GM11168 (cell line): ENCODE data around the gene PFKFB4.

Source experiments
- in situ Hi-C: fragments of 300-500 bp; cut with MboI; formaldehyde crosslinking; loops from one replicate; pipeline ENCODE4 v1.12.0; 2022; ENCODE audit warnings: low sequenced_read_pairs; ENCODE audit not compliant: unreplicated experiment

PFKFB4 gene

DNA sequence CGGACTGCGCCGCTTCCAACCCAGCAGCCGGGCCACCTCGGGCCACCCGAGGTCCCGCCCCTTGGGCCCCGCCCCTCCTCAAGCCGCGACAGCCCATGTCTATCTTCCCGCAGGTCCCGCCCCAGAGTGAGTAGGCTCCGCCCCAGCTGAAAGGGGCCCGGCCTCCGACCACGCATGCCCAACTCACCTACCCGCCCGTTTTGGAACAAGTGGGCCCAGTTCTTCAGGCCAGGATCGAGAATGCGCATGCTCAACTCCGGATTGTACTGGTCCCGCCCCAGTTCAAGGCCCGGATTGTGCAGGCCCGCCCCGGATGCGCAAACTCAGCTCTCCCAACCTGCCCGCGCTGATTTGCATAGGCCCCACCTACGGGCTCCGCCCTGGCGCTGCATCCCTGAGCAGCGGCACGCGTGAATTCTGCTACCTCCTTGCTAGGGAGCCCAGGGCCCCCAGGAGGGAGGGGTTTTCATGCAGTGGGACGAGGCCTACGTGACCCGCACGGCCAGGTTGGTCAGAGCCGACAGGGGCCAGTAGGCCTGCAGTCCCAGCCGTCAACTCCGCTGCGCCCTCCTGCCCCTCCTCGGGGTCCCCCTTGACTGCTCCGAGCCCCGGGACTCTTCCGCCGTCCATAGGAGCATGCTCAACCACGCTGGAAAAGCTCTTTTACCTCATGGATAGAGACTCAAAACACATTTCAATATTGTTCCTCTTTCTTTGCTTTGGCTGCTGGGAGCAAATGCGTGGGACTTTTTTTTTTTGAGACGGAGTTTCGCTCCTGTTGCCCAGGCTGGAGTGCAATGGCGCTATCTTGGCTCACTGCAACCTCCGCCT is at the start of gene PFKFB4:
TSS of gene PFKFB4 (minus strand) at position 8 of the 831 bp plus-strand sequence. CDS start 26 bp downstream, outside the sequence.
- in situ Hi-C loops = no loop called here

DNA sequence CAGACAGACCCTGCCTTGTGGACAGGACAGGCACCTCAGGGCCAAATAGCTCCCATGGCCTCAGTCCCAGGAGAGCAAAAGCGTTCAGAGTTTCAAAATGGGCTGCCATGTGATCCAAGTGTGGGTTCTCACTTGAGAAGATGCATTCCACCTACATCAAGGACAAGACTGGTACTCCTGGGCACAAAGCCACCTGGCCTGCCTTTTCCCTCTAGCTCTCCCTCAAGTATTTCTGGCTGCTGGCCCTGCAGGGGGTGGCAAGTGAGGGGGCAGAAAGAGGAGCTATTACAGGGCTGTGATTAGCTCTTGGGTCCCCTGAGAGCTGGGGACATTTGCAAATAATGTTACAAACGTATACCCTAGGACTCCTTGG is 45.0 kb upstream of the PFKFB4 start:
- in situ Hi-C loops = no loop called here

DNA sequence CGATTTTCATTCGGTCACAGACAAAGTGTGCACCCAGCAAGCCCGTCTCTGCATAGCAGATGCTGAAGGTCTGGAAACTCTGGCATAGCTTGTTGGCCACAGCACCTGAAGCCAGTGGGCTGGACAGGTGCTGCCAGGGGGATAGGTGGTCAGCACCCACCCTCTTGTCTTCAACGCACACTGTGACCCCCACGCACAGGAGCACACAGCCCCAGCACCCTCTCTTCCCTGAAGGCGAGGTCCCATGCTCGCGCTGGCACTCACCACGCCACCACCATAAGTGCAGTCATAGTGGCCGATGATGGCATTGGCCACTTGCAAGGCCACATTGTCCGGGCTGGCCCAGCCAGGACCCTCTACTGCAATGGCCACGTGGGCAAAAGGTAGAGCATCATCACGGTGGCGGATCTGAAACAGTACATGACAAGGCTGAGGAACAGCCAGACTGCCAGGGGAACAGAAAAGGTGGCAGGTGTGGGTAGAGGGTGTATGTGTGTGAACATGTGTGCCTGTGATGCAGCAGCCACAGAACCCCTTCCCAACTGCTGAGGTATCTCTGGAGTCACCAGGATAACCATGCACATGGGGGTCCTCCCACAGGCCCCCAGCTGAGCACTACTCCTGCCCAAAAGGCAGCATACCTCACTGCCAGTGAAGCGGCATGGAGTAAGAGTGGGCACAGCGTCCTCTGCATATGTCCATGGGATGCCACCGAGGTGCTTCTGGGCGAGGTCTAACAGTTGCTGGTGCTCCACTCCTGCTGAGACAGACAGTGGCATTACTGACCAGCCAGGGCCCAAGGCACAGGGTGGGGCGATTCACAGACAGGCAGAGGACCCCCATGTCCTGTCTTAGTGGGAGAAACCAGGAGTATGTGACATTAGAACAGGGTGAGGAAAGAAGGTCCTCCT is 44.4 kb upstream of the PFKFB4 start:
- in situ Hi-C loops = no loop called here

DNA sequence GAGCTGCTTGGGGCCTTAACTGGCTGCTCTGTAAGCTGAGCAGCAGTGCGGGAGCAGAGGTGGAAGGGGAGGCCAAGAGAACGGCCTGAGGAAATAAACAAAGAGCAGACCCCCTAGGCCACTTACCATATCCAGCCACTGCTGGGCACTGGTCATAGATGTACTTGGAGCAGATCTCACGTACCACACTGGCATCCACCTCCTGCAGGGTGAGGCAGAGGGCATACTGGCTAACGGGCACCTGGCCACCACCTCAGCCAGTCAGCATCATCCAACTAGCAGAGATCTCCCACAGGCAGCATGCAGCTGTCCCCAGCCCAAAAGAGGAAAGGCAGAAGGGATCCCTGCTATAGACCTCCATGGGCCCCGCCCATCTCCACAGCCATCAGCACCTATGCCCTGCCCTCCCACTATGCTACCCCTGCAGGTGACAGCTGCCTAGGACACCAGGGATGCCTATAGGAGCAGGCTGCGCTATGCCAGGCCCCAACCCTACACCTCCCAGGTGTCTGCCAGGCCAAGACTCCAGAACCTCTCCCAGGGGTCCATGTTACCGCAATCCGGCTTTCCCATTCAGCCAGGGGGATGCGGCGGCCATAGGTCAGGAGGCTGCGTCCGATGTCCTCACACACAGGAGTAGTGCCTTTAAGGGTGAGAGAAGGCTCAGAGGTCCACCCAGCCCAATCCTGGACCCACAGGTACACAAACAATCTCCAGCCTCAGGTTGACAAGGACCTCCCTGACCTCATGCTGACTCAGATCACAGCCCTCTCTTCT is 43.1 kb upstream of the PFKFB4 start:
- in situ Hi-C loops = no loop called here

DNA sequence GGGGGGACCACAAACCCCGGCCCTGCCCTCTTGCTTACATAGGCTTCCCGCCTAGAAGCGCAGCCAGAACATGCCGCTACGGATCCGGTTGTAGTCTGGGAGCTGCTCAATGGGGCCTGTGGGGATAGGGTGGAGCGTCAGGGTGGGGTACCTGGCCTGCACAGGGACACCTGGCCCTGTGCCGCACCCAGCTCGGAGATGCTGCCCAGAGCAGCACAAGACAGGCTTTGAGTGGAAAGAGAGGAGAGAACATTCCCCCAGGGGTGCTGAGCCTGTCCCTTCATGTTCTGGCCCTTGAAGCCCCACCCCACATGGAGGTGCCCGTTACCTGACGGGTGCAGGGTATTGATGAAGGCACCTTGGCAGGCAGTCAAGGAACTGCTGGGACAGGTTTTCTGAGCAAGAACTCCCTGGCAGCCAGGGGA is 42.5 kb upstream of the PFKFB4 start:
- in situ Hi-C loops = no loop called here

DNA sequence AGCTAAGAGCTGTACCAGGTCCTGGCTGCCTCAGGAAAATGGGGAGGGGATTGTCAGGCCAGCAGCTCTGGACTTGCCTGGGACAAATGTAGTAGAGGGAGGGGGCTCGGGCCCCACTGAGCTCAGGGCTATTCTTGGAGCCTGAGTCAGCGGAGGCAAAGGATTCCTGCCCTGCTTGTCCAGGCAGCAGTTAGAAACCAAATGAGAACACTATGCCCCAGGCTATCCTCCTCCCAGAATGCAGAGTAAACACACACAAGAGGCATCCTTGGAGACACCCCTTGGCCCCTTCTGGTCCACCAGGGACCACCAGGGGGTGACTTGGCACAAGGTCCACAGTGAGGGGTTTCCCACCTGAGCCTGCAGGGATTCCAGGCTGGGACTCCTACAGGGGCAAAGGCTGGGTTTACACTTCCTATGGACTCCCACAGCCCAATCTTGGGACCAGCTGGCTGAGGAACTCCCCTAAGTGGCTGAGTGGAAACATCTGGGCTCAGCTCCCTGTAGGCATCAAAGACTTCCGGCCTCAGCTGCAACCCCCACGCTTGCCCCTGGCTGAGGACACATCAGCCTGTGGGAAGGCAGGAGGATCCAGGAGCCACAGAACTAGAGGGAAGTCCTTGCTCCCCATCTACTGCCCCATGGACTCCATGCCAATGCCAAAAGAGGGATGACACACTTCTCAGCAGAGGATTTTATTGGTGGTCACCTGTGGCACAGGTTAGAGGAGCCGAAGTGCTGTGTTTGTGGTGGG is 41.9 kb upstream of the PFKFB4 start:
- in situ Hi-C loops = no loop called here

DNA sequence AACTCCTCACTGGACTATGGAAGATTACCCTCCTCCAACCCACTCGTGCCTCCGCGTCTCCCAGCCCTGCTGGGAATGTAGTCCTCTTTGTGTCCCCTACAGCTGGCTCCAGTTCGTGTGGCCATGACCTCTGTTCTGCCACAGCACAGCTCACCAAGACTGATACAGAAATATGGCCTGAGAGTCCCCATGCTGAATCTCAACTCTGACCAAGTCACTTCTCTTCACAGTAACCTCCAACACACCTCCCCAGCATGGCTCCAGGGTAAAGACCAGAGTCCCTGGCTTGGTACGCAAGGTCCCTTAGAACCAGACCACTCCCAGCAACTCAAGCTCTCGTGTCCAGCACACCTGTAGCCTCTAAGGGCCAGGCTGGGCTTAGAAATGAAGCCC is 40.8 kb upstream of the PFKFB4 start:
- in situ Hi-C loops = no loop called here

DNA sequence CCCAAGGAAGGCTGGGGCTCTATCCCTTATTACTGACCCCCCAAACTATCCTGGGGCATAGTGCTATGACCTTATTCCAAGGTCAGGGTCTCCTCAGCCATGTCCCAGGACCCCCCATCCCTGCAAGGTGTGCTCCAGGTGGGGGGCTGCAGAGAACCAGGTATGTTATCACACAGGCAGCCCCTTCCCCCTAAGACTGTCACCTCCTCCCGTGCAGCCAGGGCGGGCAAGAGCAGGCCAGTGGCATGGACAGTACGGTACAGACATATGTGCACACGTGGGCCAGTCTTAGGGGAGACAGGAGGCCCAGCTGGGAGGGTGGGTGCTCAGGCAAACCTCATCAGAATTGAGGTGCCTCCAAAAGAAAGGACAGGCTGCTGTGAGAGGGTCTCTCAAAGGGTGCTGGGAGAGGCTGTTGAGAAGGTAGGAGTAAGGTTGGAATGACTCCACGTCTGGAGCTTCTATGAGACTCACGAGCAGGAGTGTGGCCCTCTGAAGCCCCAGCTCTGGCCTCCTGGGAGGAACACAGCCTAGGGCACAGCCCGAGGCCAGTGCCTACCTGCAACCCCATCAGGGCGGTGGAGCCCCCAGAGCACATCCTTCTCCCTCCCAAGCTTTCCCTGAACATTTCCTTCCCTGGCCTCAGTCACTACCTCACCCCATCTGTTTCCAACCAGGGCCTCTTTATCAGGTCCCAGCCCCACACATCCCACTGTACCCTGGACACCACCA is 40.2 kb upstream of the PFKFB4 start:
- in situ Hi-C loops = no loop called here

DNA sequence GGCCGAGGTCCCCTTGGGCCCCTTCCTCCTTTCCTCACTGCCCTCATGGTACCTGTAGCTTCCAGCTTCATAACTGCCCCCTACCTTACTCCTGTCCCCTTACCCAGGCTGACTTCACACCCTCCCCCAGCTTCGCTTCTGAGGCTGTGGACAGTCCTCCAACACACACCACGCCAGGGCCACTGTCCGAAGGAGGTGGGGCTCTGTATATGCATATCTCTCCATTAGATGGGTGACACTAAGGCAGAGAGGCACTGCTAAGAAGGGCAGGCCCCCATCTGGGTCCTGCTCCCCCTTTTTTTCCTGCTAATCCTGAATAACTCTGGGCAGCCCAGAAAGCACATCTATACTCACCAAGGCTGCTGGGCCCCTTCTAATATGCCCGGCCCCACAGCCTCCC is 39.6 kb upstream of the PFKFB4 start:
- in situ Hi-C loops = no loop called here

DNA sequence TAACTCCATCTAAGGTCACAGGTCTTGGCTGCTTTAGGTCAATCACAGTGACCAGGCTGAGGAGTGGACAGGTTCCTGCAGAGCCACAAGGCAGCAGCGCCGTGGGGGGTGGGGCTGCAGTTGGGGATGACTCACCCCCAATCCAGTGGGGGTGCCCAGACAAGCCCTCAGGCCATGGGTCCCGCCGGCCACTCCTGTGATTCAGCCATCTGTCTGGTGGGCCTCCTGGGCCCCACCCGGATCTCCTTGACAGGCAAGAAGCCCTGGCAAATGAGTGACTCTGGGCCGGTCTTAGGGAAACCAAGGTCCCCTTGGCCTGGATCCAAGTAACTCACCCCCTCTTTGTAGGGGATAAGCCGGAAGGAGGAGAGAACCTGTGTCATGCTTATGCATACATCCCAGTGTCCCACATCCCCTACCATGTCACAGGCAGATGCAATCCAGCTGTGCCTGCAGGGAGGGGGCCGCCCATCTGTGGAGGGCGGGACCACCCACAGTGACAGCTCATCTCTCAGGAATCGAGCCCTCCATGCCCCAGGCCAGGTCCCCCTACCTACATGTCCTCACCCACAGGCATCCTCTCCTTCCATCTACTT is 39.0 kb upstream of the PFKFB4 start:
- in situ Hi-C loops = no loop called here

DNA sequence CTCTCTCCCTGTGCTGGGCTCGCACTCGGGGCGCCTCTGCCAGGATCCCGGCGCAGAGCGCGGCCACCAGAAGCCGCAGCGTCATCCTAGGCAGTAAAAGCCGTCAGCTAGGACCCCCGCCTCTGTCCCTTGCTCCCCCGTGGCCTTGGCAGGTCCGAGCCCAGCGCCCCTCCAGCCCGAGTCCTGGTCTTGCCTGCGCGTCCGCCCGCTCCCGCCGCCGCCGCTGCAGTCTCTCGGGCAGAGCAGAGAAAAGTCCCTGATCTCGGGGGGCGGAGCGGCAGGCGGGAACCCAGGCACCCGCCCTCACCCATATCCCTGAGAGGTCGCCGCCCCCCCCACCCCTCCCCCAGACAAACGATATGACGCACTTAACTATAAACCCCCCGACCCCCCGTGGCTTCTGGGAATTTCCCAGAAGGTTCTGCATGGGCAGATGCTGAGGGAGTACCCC is 38.5 kb upstream of the PFKFB4 start, which contains the start of gene COL7A1:
TSS of gene COL7A1 (minus strand) at position 255 of the 451 bp plus-strand sequence. CDS start at position 85, 170 bp downstream.
- in situ Hi-C loops = no loop called here

DNA sequence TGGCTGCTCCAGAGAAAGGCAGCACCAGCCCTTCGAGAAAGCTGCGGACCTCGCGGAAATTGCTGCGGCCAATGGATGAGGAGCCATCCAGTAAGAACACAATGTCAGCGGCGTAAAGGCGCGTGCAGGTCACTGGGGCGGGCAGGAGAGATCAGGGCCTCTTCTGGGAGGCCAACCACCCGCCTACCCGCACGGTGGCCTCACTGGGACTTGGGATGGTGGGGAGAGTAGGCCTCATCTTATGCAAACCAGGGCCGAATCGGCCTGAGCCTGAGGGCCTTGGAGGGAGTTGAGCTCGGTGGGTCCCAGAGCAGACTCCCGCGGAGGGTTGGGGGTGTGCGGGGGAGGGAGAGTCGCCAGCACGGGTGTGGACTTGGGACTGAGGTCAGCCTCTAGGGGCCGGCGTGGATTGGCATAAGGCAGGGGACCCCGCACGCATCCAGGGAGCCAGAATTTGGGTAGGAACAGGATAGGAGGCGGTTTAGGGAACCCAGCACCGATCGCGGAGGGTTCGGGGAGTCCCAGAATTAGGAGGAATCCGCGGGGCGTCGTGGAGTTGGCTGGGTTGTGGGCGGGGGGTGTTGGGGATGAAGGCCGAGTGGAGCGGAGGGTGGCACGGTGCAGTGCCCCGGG is 37.9 kb upstream of the PFKFB4 start:
- in situ Hi-C loops = no loop called here

DNA sequence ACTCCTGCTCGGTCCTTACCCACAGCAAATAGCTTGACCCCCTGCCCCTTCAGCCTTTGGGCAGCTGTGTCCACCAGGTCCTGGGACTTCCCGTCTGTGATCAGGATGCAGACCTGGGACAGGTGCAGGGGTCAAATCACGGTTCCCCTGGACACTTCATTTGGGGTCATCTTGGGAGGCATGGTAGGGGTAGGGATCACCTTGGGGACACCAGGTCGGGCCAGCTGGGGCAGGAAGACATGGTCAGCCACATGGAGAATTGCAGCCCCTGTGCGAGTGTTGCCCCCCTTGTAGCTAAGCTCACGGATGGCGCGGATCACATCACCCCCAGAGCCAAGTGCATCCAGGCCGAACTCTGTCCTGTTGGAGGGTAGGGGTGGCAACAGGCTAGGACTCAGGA is 36.7 kb upstream of the PFKFB4 start:
- in situ Hi-C loops = no loop called here

DNA sequence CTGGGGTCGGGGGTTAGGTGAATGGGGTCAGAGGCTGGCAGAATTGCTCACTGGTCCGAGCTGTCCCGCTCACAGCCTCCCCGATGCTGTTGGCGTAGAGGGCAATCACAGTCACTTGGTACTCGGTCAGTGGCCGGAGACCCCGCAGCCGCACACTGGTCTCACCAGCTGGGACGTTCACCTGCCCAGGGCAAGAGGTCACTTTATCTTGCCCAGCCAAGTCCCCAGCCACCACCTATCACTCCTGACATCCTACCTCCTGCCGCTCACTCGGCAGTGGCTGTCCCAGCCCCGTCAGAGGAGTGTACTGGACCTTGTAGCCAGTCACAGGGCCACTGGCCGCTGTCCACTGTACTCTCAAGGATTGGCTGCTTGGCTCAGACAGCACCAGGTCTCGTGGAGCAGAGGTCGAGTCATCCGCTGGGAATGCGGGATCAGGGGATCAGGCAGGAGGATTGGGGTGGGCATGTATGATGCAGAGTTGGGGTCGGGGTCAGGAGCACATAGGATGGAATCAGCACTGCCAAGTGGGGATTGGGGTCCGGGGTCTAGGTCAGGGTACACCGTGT is 36.0 kb upstream of the PFKFB4 start:
- in situ Hi-C loops = no loop called here

DNA sequence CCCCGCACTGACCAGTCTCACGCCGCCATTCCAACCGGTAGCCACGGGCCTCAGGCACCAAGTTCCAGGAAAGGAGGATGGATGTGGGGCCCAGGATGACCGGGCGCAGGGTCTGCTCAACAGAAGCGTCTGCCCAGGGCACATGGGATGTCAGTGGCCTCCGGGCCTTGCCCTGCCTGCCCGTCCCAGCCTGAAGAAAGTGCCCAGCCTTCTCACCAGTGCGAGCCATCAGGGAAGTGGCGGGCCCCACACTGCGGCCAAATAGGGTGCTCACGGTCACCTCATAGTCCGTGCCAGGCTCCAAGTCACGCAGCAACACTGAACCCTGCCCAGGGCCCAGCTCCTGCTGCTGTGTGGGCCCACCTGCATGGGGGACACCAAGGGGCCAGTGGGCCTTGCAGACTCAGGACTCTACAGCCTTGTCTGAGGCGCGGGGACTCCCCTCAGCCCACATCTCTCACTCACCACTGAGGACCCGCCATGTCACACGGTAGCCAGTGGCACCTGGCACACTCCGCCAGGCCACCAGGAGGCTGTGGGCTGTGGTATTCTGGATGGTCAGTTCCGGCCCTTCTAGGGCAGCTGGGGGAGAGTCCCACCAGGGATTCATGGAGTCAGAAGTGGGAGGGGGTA is 35.4 kb upstream of the PFKFB4 start:
- in situ Hi-C loops = no loop called here

DNA sequence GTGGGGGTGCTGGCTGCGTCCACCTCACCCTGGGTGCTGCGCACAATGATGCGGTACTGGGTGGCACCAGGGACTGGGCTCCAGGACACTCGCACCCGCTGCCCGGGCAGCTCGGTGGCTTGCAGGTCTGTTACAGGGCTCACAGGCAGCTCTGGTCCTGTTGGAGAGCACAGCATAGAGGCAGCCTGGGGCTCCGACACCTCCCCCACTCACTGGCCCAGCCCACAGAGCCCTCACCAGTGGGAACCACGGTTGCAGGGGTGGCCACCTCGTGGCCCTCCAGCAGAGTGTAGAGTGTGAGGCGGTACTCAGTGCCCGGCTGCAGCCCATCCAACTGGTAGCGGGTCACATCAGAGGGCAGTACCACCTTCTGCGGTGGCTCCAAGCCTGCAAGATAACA is 34.8 kb upstream of the PFKFB4 start:
- in situ Hi-C loops = no loop called here

DNA sequence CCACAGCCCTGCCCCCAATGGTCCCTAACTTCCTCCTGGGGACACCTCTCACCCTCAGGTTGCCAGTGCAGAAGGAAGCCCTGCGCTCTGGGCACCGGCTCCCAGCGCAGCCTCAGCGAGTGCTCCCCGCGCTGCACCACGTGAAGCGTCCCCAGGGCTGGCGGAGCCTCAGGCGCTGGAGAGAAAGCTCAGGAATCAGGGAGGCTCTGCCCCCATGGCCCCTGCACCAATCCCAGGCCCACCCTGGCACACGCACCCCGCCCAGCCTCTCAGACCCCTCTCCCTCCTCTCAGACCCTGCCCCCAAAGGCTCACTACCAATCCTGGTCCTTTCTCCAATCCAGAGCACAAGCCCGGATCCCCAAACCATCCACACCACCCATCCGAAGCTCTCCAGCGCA is 31.6 kb upstream of the PFKFB4 start:
- in situ Hi-C loops = no loop called here
